Spleen (tissue), 11 donors: Measurements from ENCODE around the gene SRD5A1. TPM values are rescaled to one million over a fixed set of nuclear protein-coding genes. Genes with fewer than 3 reads are reported as not detected.

Source experiments
- DNase-seq: peaks from one replicate; pipeline ENCODE4 v3.0.0-alpha.2; 2020
- H3K27ac ChIP-seq, 8 donors: fragments of 200-600 bp; sonication (generic) in 7 of 8; 1 replicate in 4 of 8; 2 replicates in 4 of 8; pipeline versions ENCODE4 v1.5.0 to v1.8.0; 2016 to 2021; ENCODE audit warnings: inconsistent platforms in 4 of 8, mild to moderate bottlenecking in 4 of 8, moderate library complexity in 1 of 8
- H3K27me3 ChIP-seq, 7 donors: fragments of 200-600 bp; sonication (generic) in 6 of 7; replicated peaks in 1 of 7; 1 replicate in 4 of 7; 2 replicates in 3 of 7; pipeline versions ENCODE4 v1.5.0 to v1.8.0; 2016 to 2021; ENCODE audit warnings: inconsistent platforms in 3 of 7, mild to moderate bottlenecking in 1 of 7
- H3K36me3 ChIP-seq, 6 donors: fragments of 200-600 bp; sonication (generic) in 5 of 6; 1 replicate in 4 of 6; 2 replicates in 2 of 6; pipeline versions ENCODE4 v1.5.0 to v1.8.0; 2016 to 2021; ENCODE audit warnings: inconsistent platforms in 2 of 6
- H3K4me1 ChIP-seq, 6 donors: fragments of 200-600 bp; sonication (generic) in 5 of 6; 1 replicate in 3 of 6; 2 replicates in 3 of 6; pipeline versions ENCODE4 v1.5.0 to v1.8.0; 2016 to 2021; ENCODE audit warnings: inconsistent platforms in 3 of 6
- H3K4me3 ChIP-seq, 8 donors: fragments of 200-600 bp; sonication (generic) in 7 of 8; 1 replicate in 4 of 8; 2 replicates in 4 of 8; pipeline versions ENCODE4 v1.5.0 to v1.8.0; 2016 to 2021; ENCODE audit warnings: inconsistent platforms in 4 of 8, mild to moderate bottlenecking in 4 of 8, moderate library complexity in 2 of 8
- H3K9me3 ChIP-seq, 8 donors: fragments of 200-600 bp; sonication (generic) in 7 of 8; 1 replicate in 4 of 8; 2 replicates in 4 of 8; pipeline versions ENCODE4 v1.5.0 to v1.8.0; 2016 to 2021; ENCODE audit warnings: inconsistent platforms in 4 of 8
- POLR2A ChIP-seq, 3 donors: fragments of 450-650 bp; IDR thresholded peaks; one replicate each; pipeline ENCODE4 v1.5.1; 2017; ENCODE audit warnings: antibody characterized with exemption in 3 of 3, mild to moderate bottlenecking in 1 of 3
- POLR2AphosphoS5 ChIP-seq, 3 donors: sonication (generic); formaldehyde crosslinking; IDR thresholded peaks; one replicate each; pipeline ENCODE4 v1.5.1; 2017; ENCODE audit warnings: antibody characterized with exemption in 3 of 3
- WGBS, 5 donors: extraction: QIAGEN DNeasy Blood & Tissue Kit in 3 of 5; methylation state at CpG; one replicate each; pipeline versions ENCODE4 v1.1.5 to v1.1.7; 2013 to 2018; 5-methylcytosine and 5-hydroxymethylcytosine counted together
- intact Hi-C: fragments of 100-400 bp; cut with DNase I; formaldehyde crosslinking; loops from one replicate; pipeline ENCODE4 v1.15.0; 2023; ENCODE audit warnings: low total_unique reads
- polyA plus RNA-seq, 3 donors: library from polyadenylated mRNA; stranded (reverse); fragments of 200-250 nt; gene quantifications; one replicate each; pipeline ENCODE4 v1.2.1, GENCODE V29; 2013
- total RNA-seq, 7 donors: library from RNA; depleted of rRNA in 3 of 7; stranded (reverse); fragments of >200 nt in 3 of 7; fragmentation: NEBNext Ultra II Directional in 4 of 7; extraction: Animal tissue kit (Norgen Biotek cat#: 25700) in 4 of 7; gene quantifications; one replicate each; pipeline versions ENCODE4 v1.1.0 to v1.2.1, GENCODE V29; 2016 to 2021
- TF ChIP-seq, protein P1 (sequence below), 11 experiments: fragments of 200-600 bp in 7 of 11; fragments of 450-650 bp in 4 of 11; sonication (generic) in 4 of 11; IDR thresholded peaks in 8 of 11; conservative IDR thresholded peaks in 3 of 11; 1 replicate in 7 of 11; 2 replicates in 4 of 11; pipeline versions ENCODE4 v1.4.0 to v1.8.0; 2016 to 2021; ENCODE audit warnings: antibody characterized with exemption in 11 of 11, inconsistent platforms in 4 of 11, mild to moderate bottlenecking in 1 of 11
- donor health status: healthy with polysubstance abuse.
- donor health status: DM: no; HTN: no; CAD: no; lungs with moderate emphysema.
- donor health status: DM: no; HTN: no; CAD: no.
- donor health status: Bipolar disorder and iron deficiency.
- donor health status: healthy.
- donor health status: DM: no; HTN: no; CAD: no.
- donor health status: DM: yes; HTN: yes; CAD: no.

SRD5A1 gene
- total and polyA plus RNA-seq, 10 donors: 2.5 to 9.3 (median 5.7) TPM

DNA sequence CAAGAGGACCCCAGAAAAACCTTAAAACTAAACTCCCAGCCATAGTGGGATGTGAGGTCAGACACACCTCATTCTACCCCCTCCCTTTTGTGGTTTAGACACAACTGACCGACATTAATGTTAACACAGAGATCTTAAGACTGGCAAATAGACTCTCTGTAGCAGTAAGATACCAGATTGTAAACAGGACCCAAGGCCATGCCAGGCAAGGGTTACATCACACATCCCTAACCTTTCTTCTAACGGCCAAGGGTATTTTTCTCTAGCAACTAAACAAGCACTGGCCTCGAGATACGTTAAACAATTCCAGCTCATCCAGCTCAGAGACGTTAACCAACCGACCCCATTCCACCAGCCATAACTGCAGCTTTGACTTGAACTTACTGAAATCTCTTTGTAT is 39.2 kb upstream of the SRD5A1 start:
- 86 to 96% (median 91%) methylated on average over 6 of the region's 6 CpGs for WGBS, 5 donors
- no peaks in the 10 kb centered on the region for H3K27me3 ChIP-seq
- no peaks in the 10 kb centered on the region for H3K9me3 ChIP-seq
- no peak overlapping the region for H3K27ac ChIP-seq
- no peaks in the 10 kb centered on the region for H3K4me1 ChIP-seq
- intact Hi-C loops: no loop called here
- H3K4me3 ChIP-seq: no peak overlapping the region
- peaks cover 0 to 40% (median 30%) of the 10 kb centered on the region in 6 donors for H3K36me3 ChIP-seq
- TF ChIP-seq POLR2A (IDR thresholded peaks at IDR 0.05) (no peak), POLR2AphosphoS5 (IDR thresholded peaks at IDR 0.05) (no peak)
- TF ChIP-seq, protein P1, sequence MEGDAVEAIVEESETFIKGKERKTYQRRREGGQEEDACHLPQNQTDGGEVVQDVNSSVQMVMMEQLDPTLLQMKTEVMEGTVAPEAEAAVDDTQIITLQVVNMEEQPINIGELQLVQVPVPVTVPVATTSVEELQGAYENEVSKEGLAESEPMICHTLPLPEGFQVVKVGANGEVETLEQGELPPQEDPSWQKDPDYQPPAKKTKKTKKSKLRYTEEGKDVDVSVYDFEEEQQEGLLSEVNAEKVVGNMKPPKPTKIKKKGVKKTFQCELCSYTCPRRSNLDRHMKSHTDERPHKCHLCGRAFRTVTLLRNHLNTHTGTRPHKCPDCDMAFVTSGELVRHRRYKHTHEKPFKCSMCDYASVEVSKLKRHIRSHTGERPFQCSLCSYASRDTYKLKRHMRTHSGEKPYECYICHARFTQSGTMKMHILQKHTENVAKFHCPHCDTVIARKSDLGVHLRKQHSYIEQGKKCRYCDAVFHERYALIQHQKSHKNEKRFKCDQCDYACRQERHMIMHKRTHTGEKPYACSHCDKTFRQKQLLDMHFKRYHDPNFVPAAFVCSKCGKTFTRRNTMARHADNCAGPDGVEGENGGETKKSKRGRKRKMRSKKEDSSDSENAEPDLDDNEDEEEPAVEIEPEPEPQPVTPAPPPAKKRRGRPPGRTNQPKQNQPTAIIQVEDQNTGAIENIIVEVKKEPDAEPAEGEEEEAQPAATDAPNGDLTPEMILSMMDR (IDR thresholded peaks at IDR 0.05 in 8 of 11, conservative IDR thresholded peaks at IDR 0.05 in 3 of 11): no peak
- no peak for DNase-seq

DNA sequence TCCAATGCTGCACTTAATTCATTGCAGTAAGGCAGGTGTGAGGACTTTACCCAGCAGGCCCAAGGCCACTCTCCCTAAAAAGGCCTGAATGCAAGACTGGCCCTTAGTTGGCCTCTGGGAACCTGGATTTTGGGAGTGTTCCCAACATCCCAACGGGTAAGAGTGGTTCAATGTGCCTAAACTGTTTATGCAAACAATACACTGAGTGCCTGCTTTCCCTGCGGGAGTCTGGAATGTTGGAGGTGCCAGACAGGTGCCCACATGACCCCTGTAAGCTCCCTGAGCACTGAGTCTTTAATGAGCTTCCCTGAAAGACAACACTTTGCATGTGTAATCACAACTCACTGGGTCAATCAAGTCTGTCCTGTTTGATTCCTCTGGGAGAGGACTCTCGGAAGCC is 37.8 kb upstream of the SRD5A1 start:
- intact Hi-C loops: no loop called here
- no peaks in the 10 kb centered on the region for H3K27me3 ChIP-seq
- no peak overlapping the region for H3K4me3 ChIP-seq
- H3K4me1 ChIP-seq: no peaks in the 10 kb centered on the region
- no peak for DNase-seq
- H3K27ac ChIP-seq: no peak overlapping the region
- H3K9me3 ChIP-seq: no peaks in the 10 kb centered on the region
- TF ChIP-seq, protein P1 (IDR thresholded peaks at IDR 0.05 in 8 of 11, conservative IDR thresholded peaks at IDR 0.05 in 3 of 11): no peak
- TF ChIP-seq POLR2A (IDR thresholded peaks at IDR 0.05) (no peak), POLR2AphosphoS5 (IDR thresholded peaks at IDR 0.05) (no peak)
- peaks cover 0 to 53% (median 43%) of the 10 kb centered on the region in 6 donors for H3K36me3 ChIP-seq
- WGBS, 5 donors: 86 to 93% (median 87%) methylated on average over 3 of the region's 3 CpGs

DNA sequence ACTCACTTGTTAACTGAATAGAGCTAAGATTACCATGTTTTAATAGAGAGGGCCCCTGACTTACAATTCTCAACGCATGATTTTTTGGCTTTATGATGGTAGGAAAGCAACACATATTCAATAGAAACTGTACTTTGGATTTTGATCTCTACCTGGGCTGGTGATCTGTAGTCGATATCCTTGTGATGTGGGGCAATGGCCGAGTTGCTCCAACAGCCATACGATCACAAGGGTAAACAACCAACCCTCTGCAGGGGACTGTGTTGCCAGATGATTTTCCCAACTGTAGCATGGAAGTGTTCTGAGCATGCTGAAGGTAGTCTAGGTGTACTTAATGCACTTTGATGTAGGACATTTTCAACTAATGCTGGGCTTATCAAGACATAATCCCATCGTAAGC is 36.9 kb upstream of the SRD5A1 start:
- H3K9me3 ChIP-seq: no peaks in the 10 kb centered on the region
- H3K4me3 ChIP-seq: no peak overlapping the region
- TF ChIP-seq POLR2A (IDR thresholded peaks at IDR 0.05) (no peak), POLR2AphosphoS5 (IDR thresholded peaks at IDR 0.05) (no peak)
- 95 to 99% (median 98%) methylated on average over 5 of the region's 5 CpGs for WGBS, 5 donors
- peaks cover 0 to 63% (median 53%) of the 10 kb centered on the region in 6 donors for H3K36me3 ChIP-seq
- DNase-seq: no peak
- H3K27me3 ChIP-seq: no peaks in the 10 kb centered on the region
- H3K27ac ChIP-seq: no peak overlapping the region
- no peaks in the 10 kb centered on the region for H3K4me1 ChIP-seq
- intact Hi-C loops: no loop called here

DNA sequence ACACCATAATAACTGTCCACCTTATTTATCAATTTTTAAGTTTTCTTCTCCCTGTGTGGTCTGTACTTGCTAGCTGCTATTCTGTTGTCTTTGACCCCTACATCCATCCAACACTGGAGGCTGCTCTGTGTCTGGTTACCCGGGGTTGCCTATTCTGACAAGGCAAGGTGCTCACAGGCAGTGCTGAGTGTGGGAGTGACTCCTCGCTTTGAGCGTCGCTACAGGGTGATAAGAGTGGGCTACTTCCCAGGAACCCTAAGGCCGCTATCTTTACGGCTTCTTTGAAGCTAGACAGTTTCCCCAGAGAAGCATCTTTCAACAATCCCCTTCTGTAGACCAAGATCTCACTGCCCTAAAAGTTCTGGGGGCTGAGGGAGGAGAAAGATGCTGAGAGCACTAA is 35.7 kb upstream of the SRD5A1 start:
- H3K4me1 ChIP-seq: no peaks in the 10 kb centered on the region
- H3K4me3 ChIP-seq: no peak overlapping the region
- intact Hi-C loops: no loop called here
- no peak overlapping the region for H3K27ac ChIP-seq
- H3K9me3 ChIP-seq: no peaks in the 10 kb centered on the region
- H3K36me3 ChIP-seq: peaks cover 0 to 75% (median 64%) of the 10 kb centered on the region in 6 donors
- H3K27me3 ChIP-seq: no peaks in the 10 kb centered on the region
- no peak for DNase-seq
- WGBS, 5 donors: 88 to 97% (median 92%) methylated on average over 6 of the region's 6 CpGs
- TF ChIP-seq POLR2AphosphoS5 (IDR thresholded peaks at IDR 0.05) (no peak), POLR2A (IDR thresholded peaks at IDR 0.05) (no peak)
- TF ChIP-seq, protein P1 (IDR thresholded peaks at IDR 0.05 in 8 of 11, conservative IDR thresholded peaks at IDR 0.05 in 3 of 11): no peak
